ENCODE data around the gene MAP7.
"Not testable (repeated sequence)": the region's sequence is repeated elsewhere in the genome, so short reads cannot be mapped to it uniquely, and the experiment has no call there.

The MAP7 gene

DNA sequence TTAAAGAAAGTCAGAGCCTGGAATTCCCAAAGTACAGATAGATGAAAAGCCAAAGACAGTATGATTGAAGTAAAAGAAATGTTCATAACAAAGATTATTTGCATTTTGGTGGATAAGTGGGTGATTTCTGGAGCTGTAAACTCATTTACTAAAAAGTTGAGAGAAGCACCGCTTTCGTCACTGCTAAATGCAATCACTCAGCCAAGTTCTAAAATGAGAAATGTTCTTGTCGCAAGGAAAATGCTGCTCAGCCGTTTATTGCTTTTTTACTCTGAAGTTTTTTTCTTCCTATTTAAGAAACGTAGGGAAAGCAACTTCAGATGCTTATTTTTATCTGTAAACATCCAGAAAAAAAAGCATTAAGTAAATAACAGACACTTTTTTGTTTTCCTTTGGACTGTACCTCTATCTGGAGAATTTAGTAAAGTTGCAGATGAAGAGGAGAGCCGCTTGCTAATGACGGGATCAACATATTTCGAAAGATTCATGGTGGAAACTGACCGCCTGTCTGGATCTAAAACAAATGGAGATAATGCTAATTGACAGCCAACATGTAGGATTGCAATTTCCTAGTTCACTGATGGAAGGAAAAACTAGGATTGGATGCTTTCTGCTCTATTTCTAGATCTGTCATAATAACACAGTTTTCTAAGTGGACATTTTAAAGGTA lies 166.8 kb downstream of the MAP7 start:
- DNase-seq (ENCODE audit: low spot score), result no peak

DNA sequence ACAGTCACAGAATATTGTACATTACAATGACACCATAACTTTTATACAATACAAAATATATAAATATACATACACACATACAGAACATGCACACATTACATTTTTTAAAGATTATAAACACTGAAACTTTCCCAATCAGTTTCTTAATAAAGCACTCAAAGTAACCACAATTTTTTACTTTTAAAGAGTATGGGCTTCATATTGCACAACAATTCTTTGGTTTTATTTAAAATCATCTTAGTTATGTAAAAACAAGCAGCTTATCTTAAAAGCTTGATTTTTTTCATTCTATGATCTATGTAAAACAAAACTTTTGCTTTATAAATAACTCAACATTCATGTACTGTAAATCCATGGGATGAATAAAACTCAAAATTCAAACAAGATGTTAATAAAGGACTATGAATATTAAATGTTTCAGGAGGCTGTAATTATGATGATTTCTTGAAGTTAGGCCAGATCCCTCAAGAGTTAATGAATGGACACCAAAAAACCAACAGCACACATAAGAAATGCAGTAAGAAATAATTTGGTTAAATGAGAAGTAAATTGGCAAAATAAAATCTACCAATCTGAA lies 167.5 kb downstream of the MAP7 start:
- no peak for DNase-seq (ENCODE audit: low spot score)

GRCh38 chr6:136378888-136379287 lies 171.3 kb downstream of the MAP7 start:
- DNase-seq (ENCODE audit: low spot score), result no peak

DNA sequence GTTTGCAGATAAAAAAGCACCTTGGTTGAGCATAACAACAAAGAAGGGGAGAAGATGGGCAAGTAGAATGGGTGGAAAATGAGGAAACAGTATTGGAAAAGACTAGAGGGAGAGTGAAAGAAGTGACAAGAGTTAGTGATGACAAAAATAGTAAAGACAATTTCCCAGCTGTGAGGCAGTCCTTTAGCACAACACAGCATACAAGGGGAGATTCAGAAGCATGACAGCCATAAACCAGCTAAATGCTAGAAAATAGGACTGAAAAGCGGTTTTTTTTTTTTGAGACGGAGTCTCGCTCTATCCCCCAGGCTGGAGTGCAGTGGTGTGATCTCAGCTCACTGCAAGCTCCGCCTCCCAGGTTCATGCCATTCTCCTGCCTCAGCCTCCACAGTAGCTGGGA lies 174.4 kb downstream of the MAP7 start:
- not testable (repeated sequence) for DNase-seq (ENCODE audit: low spot score)

DNA sequence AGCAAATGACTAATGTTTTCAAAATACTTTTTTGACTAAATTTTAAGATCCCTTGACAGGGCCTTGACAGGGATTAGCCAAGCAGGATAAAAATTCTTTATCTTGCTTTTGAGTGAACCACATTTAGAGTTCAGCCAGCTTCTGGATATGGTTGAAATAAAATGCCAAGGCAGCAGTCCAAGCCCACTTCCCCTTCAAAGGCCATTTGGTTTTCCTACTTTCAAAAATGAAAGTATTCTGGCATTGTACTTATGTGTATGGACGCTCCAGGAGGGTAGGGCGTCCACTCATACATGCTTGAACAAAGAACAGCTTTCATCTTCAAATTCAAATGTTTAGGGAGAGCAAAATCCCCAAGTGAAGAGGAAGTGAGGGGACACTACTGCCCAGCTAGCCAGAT lies 178.3 kb downstream of the MAP7 start:
- DNase-seq (ENCODE audit: low spot score), result no peak

GRCh38 chr6:136370988-136371728 lies 179.1 kb downstream of the MAP7 start:
- no peak for DNase-seq (ENCODE audit: low spot score)

DNA sequence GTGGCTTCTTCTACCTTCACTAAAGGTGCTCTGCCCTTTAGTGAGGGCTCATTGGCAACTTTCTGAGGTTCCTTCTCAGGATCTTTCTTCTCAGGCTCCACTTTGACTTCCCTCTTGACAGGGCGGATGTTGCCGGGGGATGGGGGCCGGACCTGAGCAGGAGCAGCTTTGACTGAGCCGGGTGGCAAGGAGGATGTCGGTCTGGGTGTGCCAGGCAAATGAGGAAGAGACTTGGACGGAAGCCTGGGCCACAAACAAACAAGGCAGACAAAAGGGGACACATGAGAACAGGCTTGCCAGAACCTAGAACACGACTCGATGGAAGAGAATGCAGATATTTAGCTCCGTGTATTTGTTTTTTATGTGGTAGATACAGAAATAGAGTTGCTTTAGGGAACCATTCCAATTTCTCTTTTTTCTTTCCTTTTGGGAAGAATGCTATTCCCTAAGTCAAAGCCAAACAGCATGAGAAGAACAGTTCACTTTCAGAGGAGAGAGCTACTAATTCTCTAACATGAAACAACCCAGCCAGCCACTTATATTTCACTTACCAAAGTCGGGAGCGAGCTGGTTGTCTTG lies 184.4 kb downstream of the MAP7 start:
- peak; percentile 15 for DNase-seq (ENCODE audit: low spot score)

DNA sequence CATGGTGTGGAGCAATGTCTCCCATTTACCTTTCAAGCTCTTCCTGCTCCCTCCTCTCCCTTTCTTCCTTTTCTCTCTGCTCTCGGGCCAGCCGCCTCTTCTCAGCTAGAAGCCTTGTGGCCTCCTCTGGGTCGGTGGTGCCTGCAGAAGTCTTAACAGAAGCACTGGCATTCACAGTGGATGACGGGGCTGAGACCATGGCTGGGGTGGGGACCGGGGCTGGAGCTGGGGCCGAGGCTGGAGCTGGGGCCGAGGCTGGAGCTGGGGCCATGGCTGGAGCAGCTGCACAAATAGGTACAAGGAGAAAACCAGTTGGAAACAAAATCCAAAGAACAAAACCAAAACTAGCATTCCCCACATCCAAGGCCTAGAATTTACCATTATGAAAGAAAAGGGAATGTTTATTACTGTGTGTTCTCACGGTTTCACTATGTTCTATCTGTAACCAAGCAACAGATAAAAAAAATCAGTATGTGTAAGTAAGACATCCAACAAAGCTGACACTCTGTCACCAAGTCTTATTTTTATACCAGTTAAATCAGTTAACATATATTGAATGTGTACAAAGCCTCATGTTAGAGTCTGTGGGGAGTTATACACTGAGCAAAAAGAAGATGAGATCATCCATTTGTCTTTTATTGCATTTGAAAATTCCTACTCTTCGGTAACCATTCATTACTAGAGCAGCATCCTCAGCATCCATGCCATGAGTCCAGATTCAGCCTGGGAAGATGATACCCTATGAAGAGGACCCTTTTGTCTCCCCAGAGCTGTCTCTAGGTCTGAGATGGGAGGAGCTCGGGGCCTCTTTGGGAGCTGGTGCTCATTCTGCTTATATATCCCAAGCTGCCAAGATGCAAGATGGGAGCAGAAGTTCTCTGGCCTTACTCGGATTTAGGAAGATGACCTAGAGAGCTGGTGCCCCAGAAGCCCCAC lies 187.5 kb downstream of the MAP7 start:
- no peak for DNase-seq (ENCODE audit: low spot score)

DNA sequence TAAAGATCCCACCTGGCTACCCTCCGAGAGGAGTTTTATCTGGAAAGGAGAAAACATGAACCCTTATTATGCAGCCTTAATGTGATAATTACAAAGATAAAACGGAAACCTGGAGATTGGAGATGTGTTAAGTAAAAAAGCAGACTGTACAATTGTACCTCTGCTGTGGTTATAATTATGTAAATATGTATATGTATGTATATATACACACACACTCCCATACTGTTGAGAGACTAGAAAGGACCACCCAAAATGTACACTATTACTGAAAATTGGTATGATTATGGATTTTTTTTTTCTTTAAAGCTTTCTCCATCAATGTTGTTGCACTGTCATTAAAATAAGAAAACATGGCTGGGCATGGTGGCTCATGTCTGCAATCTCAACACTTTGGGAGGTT lies 188.4 kb downstream of the MAP7 start:
- DNase-seq (ENCODE audit: low spot score), result no peak

DNA sequence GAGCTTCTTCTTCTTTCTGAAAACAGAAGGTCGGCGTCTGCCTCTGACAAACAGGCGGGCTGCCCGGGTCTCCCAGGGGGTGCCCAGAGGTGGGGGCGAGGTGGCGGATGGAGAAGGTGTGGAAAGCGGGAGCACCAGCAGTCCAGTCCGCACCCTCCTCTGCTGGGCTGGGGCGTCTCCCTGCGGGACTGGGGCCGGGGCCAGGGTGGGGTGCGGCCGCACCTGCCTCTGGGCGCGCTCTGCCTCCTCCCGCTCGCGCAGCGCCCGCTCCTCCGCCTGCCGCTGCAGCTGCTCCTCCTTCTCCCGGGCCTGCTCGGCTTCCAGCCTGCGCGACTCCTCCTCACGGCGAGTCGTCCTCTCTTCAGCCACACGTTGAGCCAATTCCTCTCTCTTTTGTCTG lies 189.4 kb downstream of the MAP7 start:
- DNase-seq (ENCODE audit: low spot score), result no peak

GRCh38 chr6:136359851-136360250 lies 190.4 kb downstream of the MAP7 start:
- no peak for DNase-seq (ENCODE audit: low spot score)

GRCh38 chr6:136351518-136352110 lies 198.6 kb downstream of the MAP7 start:
- no peak for DNase-seq (ENCODE audit: low spot score)

- no peak for DNase-seq (ENCODE audit: low spot score)
Observed at GRCh38 chr6:136350914-136351313, 199.3 kb downstream of the MAP7 start.

DNA sequence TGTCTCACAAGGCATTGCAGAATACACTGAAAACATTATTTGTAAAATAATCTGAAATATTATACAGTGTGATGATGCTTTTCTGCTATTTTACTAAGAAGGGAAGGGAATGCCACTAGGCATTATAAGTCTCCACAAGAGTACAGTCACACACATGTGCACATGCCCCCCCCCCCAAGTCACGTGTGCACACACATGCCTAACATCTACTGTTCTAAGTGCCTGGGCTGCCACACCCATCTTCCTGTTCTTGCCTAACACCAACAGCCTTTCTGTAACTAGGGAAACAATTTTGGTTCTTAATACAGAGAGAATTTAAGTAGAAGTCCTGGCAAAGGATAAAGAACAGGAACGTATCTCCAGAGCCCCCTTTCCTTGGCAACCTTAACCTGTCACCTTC lies 202.4 kb downstream of the MAP7 start:
- no peak for DNase-seq (ENCODE audit: low spot score)

- no peak for DNase-seq (ENCODE audit: low spot score)
Observed at GRCh38 chr6:136345145-136345544, 205.1 kb downstream of the MAP7 start.

- no peak for DNase-seq (ENCODE audit: low spot score)
Observed at GRCh38 chr6:136344420-136344819, 205.8 kb downstream of the MAP7 start.

- DNase-seq (ENCODE audit: low spot score), result no peak
Observed at GRCh38 chr6:136343700-136344099, 206.5 kb downstream of the MAP7 start.

GRCh38 chr6:136343275-136343674 lies 206.9 kb downstream of the MAP7 start:
- DNase-seq (ENCODE audit: low spot score), result no peak

DNA sequence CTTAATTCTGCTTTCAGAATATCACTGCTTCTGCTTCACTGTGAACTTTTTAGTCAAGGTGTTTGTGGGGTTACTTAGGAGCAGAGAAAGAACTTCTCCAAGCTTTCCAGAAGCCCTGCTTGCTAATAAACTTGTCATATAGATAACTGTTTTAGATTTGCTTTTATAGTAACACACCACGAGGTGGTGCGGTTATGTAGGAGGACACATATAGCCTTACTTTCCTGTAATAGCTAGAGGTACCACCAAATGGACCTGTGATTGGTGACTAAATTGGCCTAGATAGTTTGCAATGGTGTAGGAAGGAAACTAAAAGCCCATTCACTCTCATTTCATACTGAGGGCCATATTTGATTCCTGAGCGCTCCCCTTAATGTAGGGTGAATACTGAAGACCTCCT lies 208.3 kb downstream of the MAP7 start:
- DNase-seq (ENCODE audit: low spot score), result no peak

DNA sequence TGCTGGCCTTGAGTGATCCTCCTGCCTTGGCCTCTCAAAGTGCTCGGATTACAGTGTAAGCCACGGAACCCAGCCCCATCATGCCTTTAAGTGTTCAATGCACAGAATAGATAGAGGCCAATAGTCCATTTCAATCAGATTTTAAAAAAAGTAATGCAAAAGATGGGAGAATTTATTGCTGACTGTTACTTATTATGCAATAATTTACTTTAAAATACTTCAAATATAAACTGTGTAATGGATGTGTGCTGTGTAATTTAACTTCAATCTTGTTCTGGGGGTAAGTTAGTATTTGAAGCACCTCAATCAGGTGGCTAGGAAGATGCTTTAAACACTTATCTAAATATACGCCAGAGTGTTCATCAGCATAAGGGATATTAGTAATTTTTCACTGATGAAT lies 208.9 kb downstream of the MAP7 start:
- no peak for DNase-seq (ENCODE audit: low spot score)

DNA sequence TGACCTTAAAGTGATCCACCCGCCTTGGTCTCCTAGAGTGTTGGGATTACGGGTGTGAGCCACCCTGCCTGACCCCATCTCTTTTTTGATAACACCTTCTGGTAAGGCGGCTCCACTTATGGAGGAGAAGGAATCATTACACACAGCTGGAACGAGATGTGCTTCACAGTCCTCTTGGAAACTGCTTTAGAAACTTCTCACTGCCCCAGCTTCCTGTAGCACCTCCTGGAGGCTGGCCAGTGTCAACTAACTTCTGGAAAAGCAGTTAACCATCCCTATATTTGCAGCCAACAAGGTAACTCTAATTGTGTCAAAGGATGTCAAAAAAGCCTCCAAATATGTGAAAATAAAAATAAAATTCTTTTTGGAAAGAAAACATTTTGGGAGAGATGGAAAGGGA lies 211.7 kb downstream of the MAP7 start:
- DNase-seq (ENCODE audit: low spot score), result no peak

GRCh38 chr6:136337606-136338005 lies 212.6 kb downstream of the MAP7 start:
- no peak for DNase-seq (ENCODE audit: low spot score)
